Measurements from ENCODE around the gene TBX18. TPM values are rescaled to one million over a fixed set of nuclear protein-coding genes. Genes with fewer than 3 reads are reported as not detected.

Gene TBX18
- total RNA-seq, 4 donors from 2014 or later, result 30.2 to 63.7 (median 41.0) TPM

DNA sequence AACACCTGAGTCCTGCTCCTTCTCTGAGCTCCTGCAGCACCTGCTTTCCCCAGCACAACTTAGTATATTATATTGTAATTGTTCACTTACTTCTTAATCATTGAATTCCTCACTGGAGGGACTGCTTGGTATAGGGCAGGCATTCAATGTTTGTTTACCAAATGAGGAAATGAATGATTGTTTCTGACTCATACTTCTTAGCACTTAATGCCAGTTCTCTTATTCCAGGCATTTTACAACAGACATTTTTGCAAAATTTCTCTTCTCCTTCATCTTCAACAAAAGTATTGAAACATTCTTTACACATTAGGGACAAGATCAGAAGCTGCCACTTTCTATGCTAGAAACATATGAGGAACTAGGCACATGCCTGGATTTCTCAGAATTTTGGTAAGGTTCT, 119.4 kb downstream of the TBX18 start:
- H3K9me3 ChIP-seq, result no peaks in the 10 kb centered on the region
- TF ChIP-seq, protein P1, sequence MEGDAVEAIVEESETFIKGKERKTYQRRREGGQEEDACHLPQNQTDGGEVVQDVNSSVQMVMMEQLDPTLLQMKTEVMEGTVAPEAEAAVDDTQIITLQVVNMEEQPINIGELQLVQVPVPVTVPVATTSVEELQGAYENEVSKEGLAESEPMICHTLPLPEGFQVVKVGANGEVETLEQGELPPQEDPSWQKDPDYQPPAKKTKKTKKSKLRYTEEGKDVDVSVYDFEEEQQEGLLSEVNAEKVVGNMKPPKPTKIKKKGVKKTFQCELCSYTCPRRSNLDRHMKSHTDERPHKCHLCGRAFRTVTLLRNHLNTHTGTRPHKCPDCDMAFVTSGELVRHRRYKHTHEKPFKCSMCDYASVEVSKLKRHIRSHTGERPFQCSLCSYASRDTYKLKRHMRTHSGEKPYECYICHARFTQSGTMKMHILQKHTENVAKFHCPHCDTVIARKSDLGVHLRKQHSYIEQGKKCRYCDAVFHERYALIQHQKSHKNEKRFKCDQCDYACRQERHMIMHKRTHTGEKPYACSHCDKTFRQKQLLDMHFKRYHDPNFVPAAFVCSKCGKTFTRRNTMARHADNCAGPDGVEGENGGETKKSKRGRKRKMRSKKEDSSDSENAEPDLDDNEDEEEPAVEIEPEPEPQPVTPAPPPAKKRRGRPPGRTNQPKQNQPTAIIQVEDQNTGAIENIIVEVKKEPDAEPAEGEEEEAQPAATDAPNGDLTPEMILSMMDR (IDR thresholded peaks at IDR 0.05), result no peak
- TF ChIP-seq EP300 (IDR thresholded peaks at IDR 0.05) (no peak), POLR2A (IDR thresholded peaks at IDR 0.05) (no peak)

DNA sequence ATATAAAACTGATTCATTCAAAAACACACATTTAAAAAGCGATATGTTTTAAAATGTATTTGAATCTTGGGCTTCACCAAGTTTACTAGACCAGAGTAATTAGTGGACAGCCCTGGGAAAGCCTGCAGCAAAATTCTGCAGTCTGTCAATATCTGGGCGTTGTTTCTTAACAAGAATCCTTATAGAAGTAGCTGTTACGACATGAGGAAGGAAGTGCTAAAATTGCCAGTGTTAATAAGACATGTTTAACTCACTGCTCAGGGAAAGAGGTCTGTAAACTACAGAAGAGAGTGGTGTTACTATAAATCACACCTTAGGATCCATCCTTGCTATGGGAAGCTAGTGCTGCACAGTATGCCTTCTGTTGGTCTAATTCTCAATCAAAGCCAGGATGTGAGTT, 120.6 kb downstream of the TBX18 start:
- H3K27ac ChIP-seq, result no peak overlapping the region
- WGBS, 2 donors, result 56 to 67% methylated on average over 3 of the region's 3 CpGs

More for the DNA sequence above, 119.4 kb downstream of the TBX18 start:
- Histone ChIP-seq H3K36me3 (no peaks in the 10 kb centered on the region), H3K27me3 (no peaks in the 10 kb centered on the region), H3K4me1 (no peaks in the 10 kb centered on the region), H3K27ac (no peak overlapping the region), H3K4me3 (no peak overlapping the region)
- no peak for DNase-seq (ENCODE audit: low spot score in 2 of 2)

DNA sequence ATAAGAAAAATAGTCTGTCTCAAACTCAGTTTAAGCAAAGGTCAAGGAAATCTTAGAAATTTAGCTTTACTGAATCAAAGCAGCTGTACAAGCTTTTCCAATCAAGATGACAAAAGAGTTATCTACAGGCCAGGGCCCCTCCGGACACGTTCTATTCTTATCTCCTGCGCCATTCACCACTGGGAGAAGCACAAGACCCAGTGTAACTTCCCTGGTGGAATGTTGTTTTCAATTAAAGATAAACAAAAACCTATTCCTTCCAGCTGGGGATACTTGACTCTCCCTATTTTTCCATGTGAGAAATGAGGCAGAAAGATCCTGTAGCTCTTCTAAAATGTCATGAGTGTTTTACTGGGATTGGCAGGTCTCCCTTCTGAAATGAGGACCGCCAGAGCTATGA, 123.3 kb downstream of the TBX18 start:
- Histone ChIP-seq H3K9me3 (no peaks in the 10 kb centered on the region), H3K36me3 (no peaks in the 10 kb centered on the region), H3K27me3 (no peaks in the 10 kb centered on the region), H3K4me1 (no peaks in the 10 kb centered on the region), H3K4me3 (no peak overlapping the region), H3K27ac (no peak overlapping the region)
- TF ChIP-seq EP300 (IDR thresholded peaks at IDR 0.05) (no peak), POLR2A (IDR thresholded peaks at IDR 0.05) (no peak)
- TF ChIP-seq, protein P1 (IDR thresholded peaks at IDR 0.05), result no peak
- no peak for DNase-seq (ENCODE audit: low spot score in 2 of 2)
- WGBS, 2 donors, result 50 to 56% methylated on average over 4 of the region's 4 CpGs

More for the DNA sequence above, 120.6 kb downstream of the TBX18 start:
- TF ChIP-seq, protein P1 (IDR thresholded peaks at IDR 0.05), result no peak
- no peak for TF ChIP-seq POLR2A (IDR thresholded peaks at IDR 0.05)
- TF ChIP-seq EP300 (IDR thresholded peaks at IDR 0.05), result no peak
- Histone ChIP-seq H3K4me3 (no peak overlapping the region), H3K9me3 (no peaks in the 10 kb centered on the region), H3K4me1 (no peaks in the 10 kb centered on the region), H3K36me3 (no peaks in the 10 kb centered on the region), H3K27me3 (no peaks in the 10 kb centered on the region)
- no peak for DNase-seq (ENCODE audit: low spot score in 2 of 2)

DNA sequence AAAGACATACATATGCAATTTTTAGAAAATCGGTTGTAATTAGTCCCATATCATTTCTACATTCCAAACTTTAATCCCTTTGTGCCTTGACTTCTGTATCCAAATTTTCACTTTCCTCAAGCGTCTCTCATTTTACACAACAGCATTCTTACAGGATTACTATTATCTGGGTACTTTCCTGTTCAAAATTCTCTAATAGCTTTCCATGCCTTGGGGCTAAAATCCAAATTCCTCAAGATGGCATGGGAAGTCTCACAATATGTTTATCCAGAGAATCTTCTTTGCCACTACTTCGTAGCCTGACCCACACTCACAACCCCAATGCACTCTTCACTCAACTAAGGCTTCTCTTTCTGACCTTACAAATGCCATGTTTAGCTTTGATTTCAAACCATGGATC, 125.0 kb downstream of the TBX18 start:
- Histone ChIP-seq H3K4me3 (no peak overlapping the region), H3K27ac (no peak overlapping the region), H3K27me3 (no peaks in the 10 kb centered on the region), H3K9me3 (no peaks in the 10 kb centered on the region), H3K4me1 (no peaks in the 10 kb centered on the region), H3K36me3 (no peaks in the 10 kb centered on the region)
- WGBS, 2 donors, result 67 to 83% methylated on average over 3 of the region's 3 CpGs
- no peak for DNase-seq (ENCODE audit: low spot score in 2 of 2)
- no peak for TF ChIP-seq EP300 (IDR thresholded peaks at IDR 0.05)

DNA sequence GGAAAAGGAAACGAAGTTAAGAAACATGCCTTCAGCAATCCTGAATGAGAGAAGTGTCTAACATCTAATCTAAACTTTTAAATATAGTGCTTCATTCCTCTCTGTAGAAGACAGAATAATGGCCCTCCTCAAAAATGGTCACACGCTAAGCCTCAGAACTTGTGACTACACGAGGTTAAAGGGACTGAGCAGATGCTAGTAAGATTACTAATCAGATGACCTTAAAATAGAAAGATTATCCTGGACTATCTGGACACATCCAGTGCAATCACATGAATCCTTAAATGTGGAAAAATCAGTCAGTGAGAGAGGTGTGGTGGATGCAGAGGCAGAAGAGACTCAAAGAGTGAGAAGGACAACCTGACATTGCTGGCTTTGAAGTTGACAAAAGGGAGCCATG, 126.1 kb downstream of the TBX18 start:
- no peak overlapping the region for H3K4me3 ChIP-seq
- no peaks in the 10 kb centered on the region for H3K27me3 ChIP-seq
- WGBS, 2 donors, result 65 to 79% methylated on average over 3 of the region's 3 CpGs
- DNase-seq (ENCODE audit: low spot score in 2 of 2), result no peak
- no peaks in the 10 kb centered on the region for H3K36me3 ChIP-seq
- H3K4me1 ChIP-seq, result no peaks in the 10 kb centered on the region
- no peak overlapping the region for H3K27ac ChIP-seq
- H3K9me3 ChIP-seq, result no peaks in the 10 kb centered on the region
- TF ChIP-seq EP300 (IDR thresholded peaks at IDR 0.05) (no peak), POLR2A (IDR thresholded peaks at IDR 0.05) (no peak)
- TF ChIP-seq, protein P1 (IDR thresholded peaks at IDR 0.05), result no peak

Small RNAs within 50 kb of the gene (small RNA-seq; reads per million reads assigned to genes)
- not detected for gene AL590143.1
